GM18520 (cell line): ENCODE results near the gene BATF.

Source experiments
- ATAC-seq: cut with Tn5 transposase; IDR thresholded peaks from one replicate; pipeline ENCODE4 v1.9.1; 2021; ENCODE audit not compliant: unreplicated experiment

Gene BATF

GRCh38 chr14:75531660-75532317 is 9.5 kb downstream of the BATF start:
- ATAC-seq: no peak

- no peak for ATAC-seq
Observed at GRCh38 chr14:75533791-75534555, 11.7 kb downstream of the BATF start.

- no peak for ATAC-seq
Observed at GRCh38 chr14:75535164-75535898, 13.1 kb downstream of the BATF start.

GRCh38 chr14:75537071-75537470 is 14.8 kb downstream of the BATF start:
- ATAC-seq: no peak

- no peak for ATAC-seq
Observed at GRCh38 chr14:75539162-75539560, 16.9 kb downstream of the BATF start.

- peak; percentile 50 for ATAC-seq
Observed at GRCh38 chr14:75539561-75540478, 17.6 kb downstream of the BATF start.

- no peak for ATAC-seq
Observed at GRCh38 chr14:75540479-75540851, 18.2 kb downstream of the BATF start.

- ATAC-seq: peak; percentile 50
Observed at GRCh38 chr14:75542588-75543091, 20.4 kb downstream of the BATF start.

- peak; percentile 0 for ATAC-seq
Observed at GRCh38 chr14:75543253-75543652, 21.0 kb downstream of the BATF start.

- ATAC-seq: no peak
Observed at GRCh38 chr14:75543786-75544185, 21.5 kb downstream of the BATF start.

GRCh38 chr14:75545907-75546306 is 23.6 kb downstream of the BATF start:
- ATAC-seq: no peak

GRCh38 chr14:75547552-75548250 is 25.4 kb downstream of the BATF start:
- ATAC-seq: no peak

GRCh38 chr14:75548544-75548943 is 26.3 kb downstream of the BATF start:
- ATAC-seq: no peak

- peak; percentile 58 for ATAC-seq
Observed at GRCh38 chr14:75549169-75549568, 26.9 kb downstream of the BATF start.

- ATAC-seq: no peak
Observed at GRCh38 chr14:75551021-75551420, 28.8 kb downstream of the BATF start.

GRCh38 chr14:75553157-75553556 is 30.9 kb downstream of the BATF start:
- no peak for ATAC-seq

- no peak for ATAC-seq
Observed at GRCh38 chr14:75553761-75554364, 31.6 kb downstream of the BATF start.

GRCh38 chr14:75554482-75554881 is 32.2 kb downstream of the BATF start:
- ATAC-seq: no peak

- ATAC-seq: no peak
Observed at GRCh38 chr14:75558440-75558839, 36.2 kb downstream of the BATF start.

- ATAC-seq: no peak
Observed at GRCh38 chr14:75559045-75559444, 36.8 kb downstream of the BATF start.
